ENCODE data around the gene GJD4.

The GJD4 gene

DNA sequence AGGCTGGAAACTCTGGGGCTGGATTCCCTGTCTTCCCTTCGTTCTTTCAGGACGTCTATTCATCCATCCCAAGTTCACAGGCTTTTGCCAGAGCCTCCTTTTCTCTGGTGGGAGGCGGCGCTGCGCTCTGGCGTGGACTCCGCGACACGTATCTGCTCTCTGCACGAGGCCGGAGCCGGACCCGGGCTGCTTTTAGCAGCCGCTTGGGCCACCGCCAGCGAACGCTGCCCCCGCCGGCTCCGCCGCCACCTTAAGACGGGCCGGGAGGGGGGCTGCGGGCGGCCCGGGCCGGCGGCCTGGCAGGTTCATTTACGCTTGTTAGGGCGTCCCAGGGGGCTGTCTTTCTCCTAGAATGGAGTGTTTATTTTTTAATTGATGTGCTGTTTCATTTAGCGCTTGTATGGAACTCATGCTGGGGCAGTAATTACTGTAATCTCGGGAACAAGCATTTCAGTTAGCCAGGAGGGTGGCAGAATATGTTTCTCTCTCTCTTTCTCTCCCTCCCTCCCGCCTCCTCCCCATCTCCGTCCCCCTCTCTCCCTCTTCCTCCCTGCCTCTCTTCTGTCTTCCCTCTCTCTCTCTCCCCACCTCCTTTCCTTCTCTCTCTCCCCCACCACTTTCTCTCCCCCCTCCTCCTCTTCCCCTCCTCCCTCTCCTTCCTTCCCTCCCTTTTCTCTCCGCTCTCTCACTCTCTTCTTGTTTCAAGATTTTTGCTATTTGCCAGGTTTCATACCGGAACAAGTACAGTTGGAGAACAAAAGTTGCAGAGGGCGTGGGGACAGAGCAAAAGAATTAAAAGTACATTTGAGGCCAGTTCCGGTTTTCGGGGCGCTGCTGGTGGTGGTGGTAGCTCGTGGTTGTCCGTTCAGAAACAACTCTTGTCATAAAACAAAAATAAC lies 38.3 kb downstream of the GJD4 start:
- Mint-ChIP-seq H3K9me3 (no peaks in the 10 kb centered on the region), H3K4me3 (peak overlapping the region; percentile 79), H3K27me3 (peaks cover 54% of the 10 kb centered on the region), H3K4me1 (ENCODE audit: low read depth) (peaks cover 31% of the 10 kb centered on the region), H3K27ac (no peak overlapping the region), H3K36me3 (ENCODE audit: low read depth) (no peaks in the 10 kb centered on the region)

DNA sequence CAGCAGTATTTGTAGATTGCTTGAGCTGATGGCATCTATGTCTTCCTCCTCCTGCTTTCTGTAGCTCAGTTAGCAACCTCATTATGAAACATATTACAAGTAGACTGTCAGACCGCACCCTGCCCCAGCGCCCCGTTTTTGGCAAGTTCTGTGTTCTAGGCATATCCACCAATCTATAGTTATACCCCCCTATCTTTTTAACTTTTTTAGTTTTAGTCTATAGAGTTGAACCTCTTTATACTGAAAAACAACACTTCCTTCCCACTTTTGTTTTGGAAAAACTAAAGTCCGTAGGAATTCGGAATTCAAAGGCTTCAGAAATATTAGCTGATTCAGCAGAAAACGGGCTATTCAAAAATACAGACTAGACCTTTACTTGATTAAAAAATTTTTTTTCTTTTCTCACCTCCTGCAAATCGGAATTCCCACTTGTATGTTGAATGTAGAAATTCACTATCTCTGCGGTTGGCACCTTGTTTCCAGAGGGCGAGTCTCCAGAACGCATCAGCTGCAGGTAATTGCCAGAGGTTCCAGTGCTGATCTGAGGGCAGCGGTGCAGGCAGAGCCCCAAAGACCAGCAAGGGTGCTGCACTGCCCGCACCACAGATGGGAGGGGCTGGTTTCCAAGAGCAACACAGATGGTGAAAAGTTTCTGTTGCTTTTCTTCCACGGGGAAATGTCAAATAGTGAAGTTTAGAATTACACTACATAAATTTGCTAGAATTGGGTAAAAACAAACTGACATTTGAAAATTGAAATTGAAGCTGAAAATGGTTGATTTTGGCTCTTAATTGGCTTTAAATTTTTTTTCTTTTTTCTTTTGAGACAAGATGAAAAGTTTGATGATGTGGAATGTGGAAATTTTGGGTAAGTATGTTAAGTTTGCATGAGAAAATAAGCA lies 39.2 kb downstream of the GJD4 start:
- Mint-ChIP-seq H3K36me3 (ENCODE audit: low read depth) (no peaks in the 10 kb centered on the region), H3K27ac (peak overlapping the region; percentile 1), H3K9me3 (no peaks in the 10 kb centered on the region), H3K27me3 (peaks cover 52% of the 10 kb centered on the region), H3K4me3 (peak overlapping the region; percentile 79), H3K4me1 (ENCODE audit: low read depth) (peaks cover 31% of the 10 kb centered on the region)

DNA sequence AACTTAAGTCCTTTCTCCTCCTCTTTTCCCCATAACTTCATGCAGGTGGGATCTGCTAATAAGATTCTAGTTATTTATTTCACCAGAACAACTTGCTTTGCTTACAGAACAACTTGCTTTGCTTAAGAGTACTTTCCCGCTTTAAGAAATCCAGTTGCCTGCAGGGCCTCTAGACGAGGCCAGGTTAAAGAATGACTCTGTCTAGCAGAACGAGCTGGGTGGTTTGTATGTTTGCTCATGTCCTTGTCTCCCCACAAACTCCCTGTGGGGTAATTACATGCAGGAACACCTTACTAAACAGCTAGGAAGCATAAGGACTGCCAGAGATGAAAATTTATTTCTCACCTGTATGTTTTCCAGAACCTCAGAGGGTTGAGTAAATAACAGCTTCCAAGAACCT lies 45.8 kb downstream of the GJD4 start:
- Mint-ChIP-seq H3K4me3 (no peak overlapping the region), H3K4me1 (ENCODE audit: low read depth) (no peaks in the 10 kb centered on the region), H3K27ac (no peak overlapping the region), H3K9me3 (no peaks in the 10 kb centered on the region), H3K27me3 (peaks cover 21% of the 10 kb centered on the region), H3K36me3 (ENCODE audit: low read depth) (no peaks in the 10 kb centered on the region)

DNA sequence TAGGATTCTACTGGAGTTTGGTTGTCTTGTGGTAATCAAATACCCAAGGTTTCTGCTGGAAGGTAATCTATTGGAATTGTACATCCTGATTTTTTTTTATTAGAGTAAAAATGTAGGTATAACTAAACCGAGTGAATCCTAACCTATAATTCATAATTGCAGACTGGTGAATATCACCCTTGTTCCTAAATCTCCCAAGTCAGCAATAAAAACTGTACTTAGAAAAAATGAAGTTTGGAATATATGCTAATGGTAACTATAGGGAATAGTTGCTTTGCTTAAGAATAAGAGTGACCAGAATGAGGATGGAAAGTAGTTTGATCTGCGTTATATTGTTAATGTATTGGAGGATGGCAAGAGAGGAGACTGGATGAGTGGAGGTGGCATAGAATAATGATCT lies 47.7 kb downstream of the GJD4 start:
- no peak overlapping the region for H3K27ac Mint-ChIP-seq
- no peak overlapping the region for H3K4me3 Mint-ChIP-seq
- H3K36me3 Mint-ChIP-seq (ENCODE audit: low read depth), result no peaks in the 10 kb centered on the region
- H3K27me3 Mint-ChIP-seq, result peaks cover 29% of the 10 kb centered on the region
- H3K9me3 Mint-ChIP-seq, result no peaks in the 10 kb centered on the region
- H3K4me1 Mint-ChIP-seq (ENCODE audit: low read depth), result no peaks in the 10 kb centered on the region

DNA sequence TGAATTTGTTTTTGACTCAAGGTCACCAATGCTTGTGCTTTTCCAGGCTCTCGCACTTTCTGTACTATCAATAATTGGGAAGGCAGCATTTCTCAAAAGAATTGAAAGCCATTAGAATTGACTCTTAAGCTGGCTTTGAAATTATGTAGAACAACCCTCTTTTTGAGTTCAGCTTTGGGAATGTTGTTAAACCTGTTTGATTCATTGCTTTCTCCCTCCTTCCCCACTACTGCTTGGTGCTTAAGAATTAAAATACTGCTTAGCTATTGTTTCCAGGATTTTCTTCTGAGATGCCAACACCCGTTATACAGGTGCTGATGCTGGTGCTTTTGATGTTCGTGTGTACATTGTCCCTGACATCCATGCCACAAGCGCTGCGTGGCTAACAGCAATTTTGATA lies 52.5 kb downstream of the GJD4 start:
- H3K36me3 Mint-ChIP-seq (ENCODE audit: low read depth), result no peaks in the 10 kb centered on the region

More for the DNA sequence above, 52.5 kb downstream of the GJD4 start:
- Mint-ChIP-seq H3K9me3 (no peaks in the 10 kb centered on the region), H3K27ac (no peak overlapping the region), H3K4me3 (no peak overlapping the region), H3K27me3 (peaks cover 46% of the 10 kb centered on the region), H3K4me1 (ENCODE audit: low read depth) (no peaks in the 10 kb centered on the region)
